Activated T-helper 1 cell treated with Interleukin-2 at 50 U/mL for 16 hours (primary cell): ENCODE data around the gene IGIP.

Experiments used
- DNase-seq: peaks from one replicate; pipeline ENCODE4 v3.0.0-alpha.2; 2020; ENCODE audit warnings: low read depth

The IGIP gene

GRCh38 chr5:140165101-140165922 is 39.6 kb downstream of the IGIP start:
- DNase-seq, result no peak

GRCh38 chr5:140165923-140166270 is 40.2 kb downstream of the IGIP start:
- no peak for DNase-seq

- no peak for DNase-seq
These were observed 41.2 kb downstream of the IGIP start for GRCh38 chr5:140166911-140167310.

GRCh38 chr5:140168371-140168770 is 42.6 kb downstream of the IGIP start:
- DNase-seq, result no peak

- no peak for DNase-seq
These were observed 43.7 kb downstream of the IGIP start for GRCh38 chr5:140169410-140169809.

GRCh38 chr5:140172483-140172882 is 46.7 kb downstream of the IGIP start:
- no peak for DNase-seq

- DNase-seq, result no peak
These were observed 48.3 kb downstream of the IGIP start for GRCh38 chr5:140174014-140174413.

GRCh38 chr5:140174465-140175366 is 49.0 kb downstream of the IGIP start, which contains the start of gene CYSTM1:
CYSTM1 (plus strand) TSS chr5:140175188; CDS start chr5:140194466, 19,278 bp downstream.
- peak; percentile 94 for DNase-seq

- DNase-seq, result peak; percentile 42
These were observed 49.8 kb downstream of the IGIP start for GRCh38 chr5:140175367-140176030.

GRCh38 chr5:140176031-140176387 is 50.3 kb downstream of the IGIP start:
- DNase-seq, result no peak

- DNase-seq, result no peak
These were observed 52.3 kb downstream of the IGIP start for GRCh38 chr5:140178086-140178410.

- DNase-seq, result no peak
These were observed 52.9 kb downstream of the IGIP start for GRCh38 chr5:140178482-140179116.
